ENCODE measurements around the gene CD180.

GRCh38 chr5:67243349-67243748 is 46.8 kb upstream of the CD180 start:
- no peak for TF ChIP-seq EZH2phosphoT487 (IDR thresholded peaks at IDR 0.05; ENCODE audit: insufficient read depth, low read depth)
- TF ChIP-seq EZH2 (IDR thresholded peaks at IDR 0.05; ENCODE audit: insufficient read depth, poor library complexity, severe bottlenecking): no peak
